GM18519 (cell line): Measurements from ENCODE around the gene SLITRK6.
"Not testable (repeated sequence)": the region's sequence is repeated elsewhere in the genome, so short reads cannot be mapped to it uniquely, and the experiment has no call there.

ENCODE experiments used
- ATAC-seq: cut with Tn5 transposase; IDR thresholded peaks from one replicate; pipeline ENCODE4 v1.9.1; 2021; ENCODE audit warnings: mild to moderate bottlenecking, moderate library complexity; ENCODE audit not compliant: unreplicated experiment, low FRiP score

The SLITRK6 gene, protein sequence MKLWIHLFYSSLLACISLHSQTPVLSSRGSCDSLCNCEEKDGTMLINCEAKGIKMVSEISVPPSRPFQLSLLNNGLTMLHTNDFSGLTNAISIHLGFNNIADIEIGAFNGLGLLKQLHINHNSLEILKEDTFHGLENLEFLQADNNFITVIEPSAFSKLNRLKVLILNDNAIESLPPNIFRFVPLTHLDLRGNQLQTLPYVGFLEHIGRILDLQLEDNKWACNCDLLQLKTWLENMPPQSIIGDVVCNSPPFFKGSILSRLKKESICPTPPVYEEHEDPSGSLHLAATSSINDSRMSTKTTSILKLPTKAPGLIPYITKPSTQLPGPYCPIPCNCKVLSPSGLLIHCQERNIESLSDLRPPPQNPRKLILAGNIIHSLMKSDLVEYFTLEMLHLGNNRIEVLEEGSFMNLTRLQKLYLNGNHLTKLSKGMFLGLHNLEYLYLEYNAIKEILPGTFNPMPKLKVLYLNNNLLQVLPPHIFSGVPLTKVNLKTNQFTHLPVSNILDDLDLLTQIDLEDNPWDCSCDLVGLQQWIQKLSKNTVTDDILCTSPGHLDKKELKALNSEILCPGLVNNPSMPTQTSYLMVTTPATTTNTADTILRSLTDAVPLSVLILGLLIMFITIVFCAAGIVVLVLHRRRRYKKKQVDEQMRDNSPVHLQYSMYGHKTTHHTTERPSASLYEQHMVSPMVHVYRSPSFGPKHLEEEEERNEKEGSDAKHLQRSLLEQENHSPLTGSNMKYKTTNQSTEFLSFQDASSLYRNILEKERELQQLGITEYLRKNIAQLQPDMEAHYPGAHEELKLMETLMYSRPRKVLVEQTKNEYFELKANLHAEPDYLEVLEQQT

GRCh38 chr13:85799097-85799582 is at the start of gene SLITRK6:
Gene SLITRK6, minus strand, starts transcription at chr13:85799419. Its CDS starts 2,911 bp downstream, at chr13:85796508.
- ATAC-seq, result no peak

DNA sequence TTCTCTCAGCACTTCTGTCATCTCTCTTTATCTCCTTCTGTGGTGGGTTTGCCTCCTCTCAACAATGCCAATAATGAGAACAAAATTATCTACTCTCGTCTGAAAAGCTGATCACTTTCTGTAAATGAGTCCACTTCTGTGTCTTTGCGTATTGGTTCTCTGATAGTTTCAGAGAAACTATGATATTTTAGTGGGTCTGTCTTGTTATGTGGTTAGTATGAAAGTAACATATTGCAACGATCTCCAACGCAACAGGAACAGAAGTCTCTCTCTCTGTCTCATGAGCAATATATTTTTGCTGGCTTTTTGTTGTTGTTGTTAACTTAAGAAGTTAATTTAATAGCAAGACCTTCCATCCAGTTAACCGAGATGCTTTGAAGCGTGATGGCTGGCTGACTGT is 47.8 kb upstream of the SLITRK6 start:
- no peak for ATAC-seq

GRCh38 chr13:85841427-85841826 is 42.2 kb upstream of the SLITRK6 start:
- ATAC-seq, result no peak

GRCh38 chr13:85833921-85834320 is 34.7 kb upstream of the SLITRK6 start:
- ATAC-seq, result no peak

GRCh38 chr13:85828094-85828684 is 29.0 kb upstream of the SLITRK6 start:
- peak; percentile 61 for ATAC-seq

DNA sequence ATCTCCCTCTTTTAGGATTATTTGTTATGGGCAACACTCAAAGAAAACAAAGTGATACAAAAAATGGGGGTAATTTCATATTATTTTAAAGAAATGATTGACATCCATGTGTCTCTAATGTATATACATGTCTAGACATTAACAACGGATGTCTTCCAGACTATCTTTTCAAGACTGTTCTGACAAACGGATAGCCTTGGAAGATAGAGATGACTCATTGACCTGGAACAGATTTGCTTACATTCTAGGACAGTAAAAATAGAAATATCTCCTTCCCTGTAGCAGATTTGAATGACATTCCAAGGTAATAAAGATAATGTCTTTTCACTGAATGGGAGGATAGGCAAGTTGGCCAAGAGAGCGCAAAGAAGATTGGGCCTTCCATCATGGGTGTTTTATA is 26.2 kb upstream of the SLITRK6 start:
- no peak for ATAC-seq

GRCh38 chr13:85823832-85824231 is 24.6 kb upstream of the SLITRK6 start:
- ATAC-seq, result no peak

- ATAC-seq, result no peak
Observed at GRCh38 chr13:85819513-85819912, 20.3 kb upstream of the SLITRK6 start.

- no peak for ATAC-seq
Observed at GRCh38 chr13:85816413-85816812, 17.2 kb upstream of the SLITRK6 start.

DNA sequence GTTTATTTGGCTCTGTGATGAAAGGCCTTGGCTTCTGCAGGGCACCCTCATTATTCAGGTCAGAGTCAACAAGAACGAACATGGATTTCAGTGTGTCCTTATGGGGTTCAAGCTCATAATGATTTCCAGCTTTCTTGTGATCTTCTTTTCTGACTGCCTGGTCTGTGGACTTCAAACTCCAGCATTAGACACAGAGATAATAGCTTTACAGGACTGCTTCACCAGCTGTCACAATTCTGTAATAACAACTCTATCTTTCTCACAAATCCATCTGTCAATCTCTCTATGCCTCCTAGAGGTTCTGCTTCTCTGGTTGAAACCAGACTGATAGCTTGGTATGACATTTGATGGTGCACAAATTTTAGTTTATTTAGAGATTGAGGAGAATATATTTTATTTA is 13.1 kb upstream of the SLITRK6 start:
- no peak for ATAC-seq

DNA sequence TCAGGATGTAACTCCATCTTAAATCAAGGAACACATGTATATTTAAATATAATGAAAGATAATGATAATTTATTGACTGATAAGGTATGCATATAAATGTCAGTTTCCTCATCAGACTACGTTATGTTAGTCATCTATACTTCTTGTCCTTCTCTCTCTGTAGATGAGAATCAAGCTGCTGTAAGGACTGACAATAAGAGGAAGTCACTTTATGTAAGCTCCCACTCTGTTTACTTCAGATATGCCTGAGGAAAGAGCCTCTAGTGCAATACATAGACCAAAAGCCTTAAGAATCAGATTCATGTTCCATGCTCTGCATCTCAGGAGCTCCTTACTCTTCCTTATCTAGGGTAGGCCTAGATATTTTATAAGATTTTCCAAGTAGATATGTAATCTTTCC is 9.6 kb upstream of the SLITRK6 start:
- no peak for ATAC-seq

GRCh38 chr13:85806553-85807175 is 7.4 kb upstream of the SLITRK6 start:
- peak; percentile 89 for ATAC-seq

GRCh38 chr13:85798556-85798955 is 663 bp downstream of the SLITRK6 start:
- ATAC-seq, result no peak

GRCh38 chr13:85797311-85797710 is 1.9 kb downstream of the SLITRK6 start:
- no peak for ATAC-seq

GRCh38 chr13:85785205-85785604 is 14.0 kb downstream of the SLITRK6 start:
- no peak for ATAC-seq

DNA sequence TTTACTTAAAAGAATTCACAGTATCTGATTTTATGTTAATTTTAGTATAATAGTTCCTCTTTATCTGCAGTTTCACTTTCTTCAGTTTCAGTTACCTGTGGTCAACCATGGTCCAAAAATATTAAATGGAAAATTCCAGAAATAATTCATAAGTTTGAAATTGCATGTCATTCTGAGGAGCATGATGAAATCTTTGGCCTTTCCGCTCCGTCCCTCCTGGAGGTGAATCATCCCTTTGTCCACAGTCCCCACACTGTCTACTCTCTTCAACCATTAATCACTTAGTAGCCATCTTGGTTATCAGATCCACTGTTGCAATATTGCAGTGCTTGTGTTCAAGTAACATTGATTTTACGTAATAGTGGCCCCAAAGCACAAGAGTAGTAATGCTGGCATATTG is 26.9 kb downstream of the SLITRK6 start:
- no peak for ATAC-seq

- no peak for ATAC-seq
Observed at GRCh38 chr13:85771856-85772255, 27.4 kb downstream of the SLITRK6 start.

DNA sequence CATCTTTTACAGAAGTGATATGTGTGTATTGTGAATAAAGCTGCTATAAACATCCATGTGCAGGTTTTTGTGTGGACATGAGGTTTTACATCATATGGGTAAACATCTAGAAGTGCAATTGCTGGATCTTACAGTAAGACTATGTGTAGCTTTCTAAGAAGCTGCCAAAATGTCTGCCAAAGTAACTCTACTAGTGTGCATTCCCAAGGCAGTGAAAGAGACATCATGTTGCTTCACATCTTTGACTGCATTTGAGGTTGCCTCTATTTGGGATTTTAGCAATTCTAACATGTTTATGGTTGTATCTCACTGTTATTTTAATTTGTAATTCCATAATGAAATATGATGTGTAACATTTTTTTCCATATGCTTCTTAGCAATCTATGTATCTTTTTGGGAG is 30.3 kb downstream of the SLITRK6 start:
- ATAC-seq, result no peak

- ATAC-seq, result no peak
Observed at GRCh38 chr13:85755123-85755522, 44.1 kb downstream of the SLITRK6 start.

GRCh38 chr13:85743201-85743770 is 55.9 kb downstream of the SLITRK6 start:
- not testable (repeated sequence) for ATAC-seq
